OCI-LY3 (cell line): ENCODE results near the gene PHF19.

Source experiments
- CTCF ChIP-seq: fragments of 200-600, 300-600 bp; sonication (generic); IDR thresholded peaks from 2 replicates; pipeline ENCODE4 v1.5.1; 2014; ENCODE audit warnings: antibody characterized with exemption, low read length, low read depth
- EZH2phosphoT487 ChIP-seq: fragments of 200-600 bp; shearing (Covaris generic); IDR thresholded peaks from 2 replicates; pipeline ENCODE4 v1.6.1; 2018; ENCODE audit warnings: antibody characterized with exemption, mixed run types, low read depth

GRCh38 chr9:120902569-120903535 is 25.9 kb upstream of the PHF19 start:
- TF ChIP-seq CTCF (no peak), EZH2phosphoT487 (no peak)
